Measurements from ENCODE around the gene COL4A4.

Gene COL4A4

GRCh38 chr2:227130636-227131035, 33.4 kb downstream of the COL4A4 start:
- ChIA-PET CTCF (interaction anchor here (0.5 to 2.7 kb wide), 8 partner anchors 14 to 636 kb away, joined by 3 to 28 read pairs (median 3); no protein-coding TSS in a partner anchor), POLR2A (interaction anchor here (0.6 kb wide), 1 partner anchor 527 kb away, joined by 3 read pairs; no protein-coding TSS in a partner anchor)
- Histone ChIP-seq H3K9me3 (ENCODE audit: control insufficient read depth, insufficient read depth, low read depth, low read length) (no peaks in the 10 kb centered on the region), H3K36me3 (ENCODE audit: control insufficient read depth in 2 of 2, insufficient read depth in 1 of 2, low read length in 2 of 2) (no peaks in the 10 kb centered on the region), H3K4me3 (ENCODE audit: low read depth, low read length) (no peak overlapping the region), H3K4me1 (ENCODE audit: control insufficient read depth, insufficient read depth, low read length) (no peaks in the 10 kb centered on the region), H3K27ac (ENCODE audit: extremely low read depth, low read depth, low read length) (no peak overlapping the region)
- TF ChIP-seq ZNF2 (tag by site-specific recombination; IDR thresholded peaks at IDR 0.05) (no peak), CTCF (tag by site-specific recombination; IDR thresholded peaks at IDR 0.05) (no peak)

GRCh38 chr2:227127201-227127600, 36.8 kb downstream of the COL4A4 start:
- Histone ChIP-seq H3K36me3 (ENCODE audit: control insufficient read depth in 2 of 2, insufficient read depth in 1 of 2, low read length in 2 of 2) (no peaks in the 10 kb centered on the region), H3K4me1 (ENCODE audit: control insufficient read depth, insufficient read depth, low read length) (peaks cover 8% of the 10 kb centered on the region), H3K4me3 (ENCODE audit: low read depth, low read length) (no peak overlapping the region), H3K9me3 (ENCODE audit: control insufficient read depth, insufficient read depth, low read depth, low read length) (no peaks in the 10 kb centered on the region), H3K27ac (ENCODE audit: extremely low read depth, low read depth, low read length) (no peak overlapping the region)
- TF ChIP-seq ZFP41 (tag by site-specific recombination; IDR thresholded peaks at IDR 0.05; ENCODE audit: borderline replicate concordance) (no peak), PRDM1 (tag by site-specific recombination; IDR thresholded peaks at IDR 0.05) (no peak), ZNF26 (tag by site-specific recombination; IDR thresholded peaks at IDR 0.05) (no peak), ZNF366 (tag by site-specific recombination; conservative IDR thresholded peaks at IDR 0.05) (no peak), ZNF223 (tag by site-specific recombination; IDR thresholded peaks at IDR 0.05) (no peak), YY2 (tag by site-specific recombination; IDR thresholded peaks at IDR 0.05) (no peak), ZNF670 (tag by site-specific recombination; IDR thresholded peaks at IDR 0.05; ENCODE audit: low read depth) (no peak), ZNF514 (tag by site-specific recombination; IDR thresholded peaks at IDR 0.05) (no peak), ZNF221 (tag by site-specific recombination; IDR thresholded peaks at IDR 0.05; ENCODE audit: borderline replicate concordance) (no peak), ZNF776 (tag by site-specific recombination; IDR thresholded peaks at IDR 0.05; ENCODE audit: borderline replicate concordance) (no peak), GLI4 (tag by site-specific recombination; IDR thresholded peaks at IDR 0.05) (no peak), ZNF404 (tag by site-specific recombination; IDR thresholded peaks at IDR 0.05) (no peak), ZSCAN30 (tag by site-specific recombination; IDR thresholded peaks at IDR 0.05) (no peak), ZNF654 (tag by site-specific recombination; IDR thresholded peaks at IDR 0.05; ENCODE audit: low read depth) (no peak), BCL6B (tag by site-specific recombination; IDR thresholded peaks at IDR 0.05) (no peak)
- ChIA-PET CTCF (interaction anchor here (0.9 to 4.1 kb wide), 2 partner anchors 111 to 1458 kb away, joined by 3 to 24 read pairs; no protein-coding TSS in a partner anchor), POLR2A (no interaction called here)

GRCh38 chr2:227125506-227125905, 38.5 kb downstream of the COL4A4 start:
- CTCF ChIA-PET = interaction anchor here (0.6 to 4.1 kb wide), 2 partner anchors 12 to 113 kb away, joined by 6 to 24 read pairs; no protein-coding TSS in a partner anchor
- Histone ChIP-seq H3K27ac (ENCODE audit: extremely low read depth, low read depth, low read length) (no peak overlapping the region), H3K36me3 (ENCODE audit: control insufficient read depth in 2 of 2, insufficient read depth in 1 of 2, low read length in 2 of 2) (no peaks in the 10 kb centered on the region), H3K9me3 (ENCODE audit: control insufficient read depth, insufficient read depth, low read depth, low read length) (no peaks in the 10 kb centered on the region), H3K4me3 (ENCODE audit: low read depth, low read length) (no peak overlapping the region), H3K4me1 (ENCODE audit: control insufficient read depth, insufficient read depth, low read length) (peaks cover 8% of the 10 kb centered on the region)
- TF ChIP-seq ZNF501 (tag by site-specific recombination; IDR thresholded peaks at IDR 0.05) (no peak), HOXC10 (CRISPR knock-in tag; IDR thresholded peaks at IDR 0.05) (no peak), ZNF223 (tag by site-specific recombination; IDR thresholded peaks at IDR 0.05) (no peak), ZNF596 (tag by site-specific recombination; IDR thresholded peaks at IDR 0.05) (no peak), RBAK (tag by site-specific recombination; IDR thresholded peaks at IDR 0.05) (no peak), ZNF214 (tag by site-specific recombination; IDR thresholded peaks at IDR 0.05; ENCODE audit: borderline replicate concordance) (no peak)
- POLR2A ChIA-PET = no interaction called here

All from HEK293 (cell line).